A549 (cell line): ENCODE data around the gene GPR176. TPM values are rescaled to one million over a fixed set of nuclear protein-coding genes. Genes with fewer than 3 reads are reported as not detected.
A peak's percentile ranks its signal among the peaks of the same experiment; 100 is the strongest.

Experiments
- ATAC-seq, 2 experiments: fragments of 200-7000 bp in 1 of 2; fragments of >200 bp in 1 of 2; cut with Nextera tagmentation in 1 of 2; cut with Tn5 transposase in 1 of 2; 3 replicates each; pipeline versions ENCODE4 v1.8.0 to v1.9.1; 2018 to 2020; ENCODE audit warnings: mild to moderate bottlenecking in 1 of 2, moderate library complexity in 1 of 2
- CTCF ChIA-PET: fragments of 300-600 bp; sonication (Branson Sonifier 250); formaldehyde crosslinking; extraction: SDS; loops from one replicate; lab custom pipeline; 2021; ENCODE audit warnings: antibody characterized with exemption, inconsistent platforms; lab: Yijun Ruan, JAX
- POLR2A ChIA-PET: fragments of 350-600 bp; formaldehyde crosslinking; extraction: SDS; loops from one replicate; lab custom pipeline; 2021; ENCODE audit warnings: antibody characterized with exemption, inconsistent platforms; lab: Yijun Ruan, JAX
- DNase-seq, 2 experiments: peaks; one replicate each; pipeline versions ENCODE4 v3.0.0 to v3.0.0-alpha.2; 2011 to 2016; ENCODE audit warnings: low read depth in 1 of 2, low spot score in 1 of 2
- FAIRE-seq: peaks from 2 replicates; lab custom pipeline; 2011; peaks lifted over from hg19 to GRCh38; lab: Jason Lieb, UNC
- H3K27ac ChIP-seq, 2 experiments: fragments of >200 bp; sonication (Bioruptor Twin); formaldehyde crosslinking; 3 replicates each; pipeline ENCODE4 v1.5.1; 2016 to 2017
- H3K4me1 ChIP-seq: fragments of >200 bp; sonication (Bioruptor Twin); formaldehyde crosslinking; 3 replicates; pipeline ENCODE4 v1.6.1; 2016
- H3K4me2 ChIP-seq: fragments of >200 bp; sonication (Bioruptor Twin); formaldehyde crosslinking; 3 replicates; pipeline ENCODE4 v1.6.1; 2016
- H3K4me3 ChIP-seq: fragments of >200 bp; sonication (Bioruptor Twin); formaldehyde crosslinking; 3 replicates; pipeline ENCODE4 v1.5.1; 2016
- H3K9me3 ChIP-seq: fragments of >200 bp; sonication (Bioruptor Twin); formaldehyde crosslinking; 3 replicates; pipeline ENCODE4 v1.6.1; 2016
- CBX2 ChIP-seq: fragments of 200-600 bp; sonication (generic); IDR thresholded peaks from 2 replicates; pipeline ENCODE4 v1.6.1; 2016; ENCODE audit warnings: low read depth, mild to moderate bottlenecking, borderline replicate concordance
- ELK1 ChIP-seq: fragments of 150-350 bp; IDR thresholded peaks from 2 replicates; pipeline ENCODE4 v1.6.1; 2014; ENCODE audit warnings: low read depth, mild to moderate bottlenecking, low read length
- EP300 ChIP-seq, 2 experiments: fragments of >200 bp; sonication (Bioruptor Twin); formaldehyde crosslinking; IDR thresholded peaks; 2 replicates in 1 of 2; 3 replicates in 1 of 2; pipeline ENCODE4 v1.6.1; 2016 to 2017
- FOXS1 ChIP-seq: fragments of 250-450 bp; sonication (Bioruptor Pico); IDR thresholded peaks from 2 replicates; pipeline ENCODE4 v1.5.0; 2020; ENCODE audit warnings: mild to moderate bottlenecking, moderate library complexity
- HOXA7 ChIP-seq: fragments of 250-450 bp; sonication (Bioruptor Pico); IDR thresholded peaks from 2 replicates; pipeline ENCODE4 v1.5.0; 2020; ENCODE audit warnings: mild to moderate bottlenecking, moderate library complexity
- HOXB13 ChIP-seq: fragments of 250-450 bp; sonication (Bioruptor Pico); IDR thresholded peaks from 2 replicates; pipeline ENCODE4 v1.5.0; 2020; ENCODE audit warnings: low read depth, mild to moderate bottlenecking, moderate library complexity
- KDM5A ChIP-seq: fragments of 200-600 bp; sonication (generic); IDR thresholded peaks from 2 replicates; pipeline ENCODE4 v1.6.1; 2016; ENCODE audit warnings: antibody characterized with exemption, mild to moderate bottlenecking
- MAFK ChIP-seq: fragments of 450-650 bp; IDR thresholded peaks from 2 replicates; pipeline ENCODE4 v1.6.1; 2014; ENCODE audit not compliant: partially characterized antibody
- MYC ChIP-seq: IDR thresholded peaks from 2 replicates; pipeline ENCODE4 v1.6.1; 2012; ENCODE audit warnings: mild to moderate bottlenecking, inconsistent platforms, low read length, improper control_type of control experiment, borderline replicate concordance
- REST ChIP-seq: fragments of 200-600 bp; sonication (generic); IDR thresholded peaks from 2 replicates; pipeline ENCODE4 v1.6.1; 2016; ENCODE audit warnings: antibody characterized with exemption, mild to moderate bottlenecking, moderate library complexity
- RFX5 ChIP-seq: fragments of 450-650 bp; IDR thresholded peaks from 2 replicates; pipeline ENCODE4 v1.7.1; 2014; ENCODE audit warnings: antibody characterized with exemption, mild to moderate bottlenecking, moderate library complexity
- RNF2 ChIP-seq: fragments of 200-600 bp; sonication (generic); IDR thresholded peaks from 2 replicates; pipeline ENCODE4 v1.6.1; 2016; ENCODE audit warnings: low read depth, mild to moderate bottlenecking, antibody characterized with exemption, moderate library complexity, borderline replicate concordance
- WGBS: methylation state at CpG from one replicate; pipeline ENCODE4 v1.1.6; 2017; ENCODE audit errors: missing lambda C conversion rate; 5-methylcytosine and 5-hydroxymethylcytosine counted together
- polyA plus RNA-seq, 4 experiments: library from polyadenylated mRNA; depleted of rRNA in 3 of 4; stranded (reverse); fragments of >200 nt; fragmentation: RNase III in 1 of 4; extraction: RNeasy Plus Mini Kit Qiagen cat#74134 plus additional on column Dnase treatment in 1 of 4; gene quantifications; 2 replicates in 3 of 4; 3 replicates in 1 of 4; pipeline ENCODE4 v1.2.3, GENCODE V29; 2011 to 2017
- TF ChIP-seq, protein P1 (sequence below): fragments of >200 bp; sonication (Bioruptor Twin); formaldehyde crosslinking; IDR thresholded peaks from 3 replicates; pipeline ENCODE4 v1.6.1; 2016
- TF ChIP-seq, protein P2 (sequence below): IDR thresholded peaks from 2 replicates; pipeline ENCODE4 v1.6.1; 2012
- TF ChIP-seq, protein P3 (sequence below): IDR thresholded peaks from 2 replicates; pipeline ENCODE4 v1.6.1; 2012; ENCODE audit warnings: low read depth, borderline replicate concordance

GPR176 gene
- polyA plus RNA-seq, 2 of the 4 experiments (the other 2 are of a cell fraction), result 1.5 to 8.1 TPM

DNA sequence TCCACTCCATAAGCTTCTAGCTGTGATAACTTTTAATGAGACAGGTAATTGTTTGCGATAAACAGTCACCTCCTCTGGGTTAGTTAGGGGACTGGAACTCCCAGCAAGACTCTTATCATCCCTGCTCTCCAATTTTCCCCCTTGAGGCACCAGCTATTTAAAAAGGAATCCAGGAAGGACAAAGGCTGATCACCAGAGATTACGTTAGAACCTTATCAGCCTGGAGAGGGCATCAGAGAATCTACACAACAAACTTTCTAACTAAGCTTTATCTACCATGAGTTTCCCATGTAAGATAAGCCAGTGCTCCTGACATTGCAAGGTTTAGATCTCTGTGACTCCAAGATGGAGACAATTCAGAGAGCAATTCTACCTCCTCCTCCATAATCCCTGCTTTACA is 31.3 kb downstream of the GPR176 start (continued):
- TF ChIP-seq REST (no peak), HOXA7 (CRISPR knock-in tag) (no peak), CBX2 (no peak)

DNA sequence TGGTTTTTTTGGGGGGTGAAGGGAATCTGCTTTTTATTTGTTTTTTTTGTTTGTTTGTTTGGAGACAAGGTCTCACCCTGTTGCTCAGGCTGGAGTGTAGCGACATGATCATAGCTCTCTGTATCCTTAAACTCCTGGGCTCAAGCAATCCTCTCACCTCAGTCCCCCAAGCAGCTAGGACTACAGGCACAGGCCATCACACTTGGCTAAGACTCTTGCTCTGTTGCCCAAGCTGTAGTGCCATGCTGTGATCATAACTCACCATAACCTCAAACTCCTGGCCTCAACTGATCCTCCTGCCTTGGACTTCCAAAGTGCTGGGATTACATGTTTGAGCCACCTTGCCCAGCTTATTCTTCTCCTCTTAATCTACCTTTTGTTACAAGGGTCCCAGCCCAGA is 31.8 kb downstream of the GPR176 start:
- ATAC-seq, result no peak; a peak in 1 of 6 replicates
- Histone ChIP-seq H3K4me3 (no peak overlapping the region), H3K4me2 (peak overlapping the region; percentile 19; the same call in 1 of the 3 replicates), H3K4me1 (no peaks in the 10 kb centered on the region)
- POLR2A ChIA-PET, result interaction anchor here (1.5 kb wide), 1 partner anchor 46 kb away, joined by 11 read pairs; the partner anchor contains the start of gene EIF2AK4
- 93% methylated on average over 1 of the region's 1 CpG for WGBS
- DNase-seq, result no peak
- TF ChIP-seq, protein P1, sequence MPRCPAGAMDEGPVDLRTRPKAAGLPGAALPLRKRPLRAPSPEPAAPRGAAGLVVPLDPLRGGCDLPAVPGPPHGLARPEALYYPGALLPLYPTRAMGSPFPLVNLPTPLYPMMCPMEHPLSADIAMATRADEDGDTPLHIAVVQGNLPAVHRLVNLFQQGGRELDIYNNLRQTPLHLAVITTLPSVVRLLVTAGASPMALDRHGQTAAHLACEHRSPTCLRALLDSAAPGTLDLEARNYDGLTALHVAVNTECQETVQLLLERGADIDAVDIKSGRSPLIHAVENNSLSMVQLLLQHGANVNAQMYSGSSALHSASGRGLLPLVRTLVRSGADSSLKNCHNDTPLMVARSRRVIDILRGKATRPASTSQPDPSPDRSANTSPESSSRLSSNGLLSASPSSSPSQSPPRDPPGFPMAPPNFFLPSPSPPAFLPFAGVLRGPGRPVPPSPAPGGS, result no peak
- TF ChIP-seq FOXS1 (no peak), ELK1 (no peak), EP300 (IDR thresholded peaks at IDR 0.05) (no peak), MAFK (no peak), MYC (no peak), REST (no peak), HOXB13 (CRISPR knock-in tag) (no peak), KDM5A (no peak), RFX5 (no peak), RNF2 (no peak)
- TF ChIP-seq, protein P2, sequence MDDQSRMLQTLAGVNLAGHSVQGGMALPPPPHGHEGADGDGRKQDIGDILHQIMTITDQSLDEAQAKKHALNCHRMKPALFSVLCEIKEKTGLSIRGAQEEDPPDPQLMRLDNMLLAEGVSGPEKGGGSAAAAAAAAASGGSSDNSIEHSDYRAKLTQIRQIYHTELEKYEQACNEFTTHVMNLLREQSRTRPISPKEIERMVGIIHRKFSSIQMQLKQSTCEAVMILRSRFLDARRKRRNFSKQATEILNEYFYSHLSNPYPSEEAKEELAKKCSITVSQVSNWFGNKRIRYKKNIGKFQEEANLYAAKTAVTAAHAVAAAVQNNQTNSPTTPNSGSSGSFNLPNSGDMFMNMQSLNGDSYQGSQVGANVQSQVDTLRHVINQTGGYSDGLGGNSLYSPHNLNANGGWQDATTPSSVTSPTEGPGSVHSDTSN, result no peak
- TF ChIP-seq, protein P3, sequence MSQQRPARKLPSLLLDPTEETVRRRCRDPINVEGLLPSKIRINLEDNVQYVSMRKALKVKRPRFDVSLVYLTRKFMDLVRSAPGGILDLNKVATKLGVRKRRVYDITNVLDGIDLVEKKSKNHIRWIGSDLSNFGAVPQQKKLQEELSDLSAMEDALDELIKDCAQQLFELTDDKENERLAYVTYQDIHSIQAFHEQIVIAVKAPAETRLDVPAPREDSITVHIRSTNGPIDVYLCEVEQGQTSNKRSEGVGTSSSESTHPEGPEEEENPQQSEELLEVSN, result no peak
- TF ChIP-seq, all 56 proteins: peak for 0
- CTCF ChIA-PET, result interaction anchor here (1.0 to 2.3 kb wide), 5 partner anchors 33 to 387 kb away, joined by 3 to 10 read pairs (median 3); no protein-coding TSS in a partner anchor
- no peak for FAIRE-seq
- H3K27ac ChIP-seq, result no peak overlapping the region
- no peaks in the 10 kb centered on the region for H3K9me3 ChIP-seq
